GM23338 (cell line): ENCODE data around the gene GAL3ST2. TPM values are rescaled to one million over a fixed set of nuclear protein-coding genes. Genes with fewer than 3 reads are reported as not detected.

Source experiments
- ATAC-seq: fragments of 200-7000 bp; cut with Tn5 transposase; 3 replicates; pipeline ENCODE4 v1.9.1; 2020
- DNase-seq: peaks from one replicate; pipeline ENCODE4 v3.0.0-alpha.2; 2015; ENCODE audit warnings: low spot score
- H2AFZ ChIP-seq: fragments of 200-600 bp; sonication (generic); 2 replicates; pipeline ENCODE4 v1.8.0; 2016; ENCODE audit warnings: antibody characterized with exemption, mild to moderate bottlenecking, moderate library complexity
- H3F3A ChIP-seq: fragments of 200-600 bp; sonication (generic); replicated peaks from 2 replicates; pipeline ENCODE4 v1.8.0; 2017; ENCODE audit warnings: antibody characterized with exemption, mixed run types, low read depth
- H3K27ac ChIP-seq: fragments of 200-600 bp; sonication (generic); 2 replicates; pipeline ENCODE4 v1.6.1; 2016; ENCODE audit warnings: low read depth
- H3K27me3 ChIP-seq: fragments of 200-600 bp; sonication (generic); 2 replicates; pipeline ENCODE4 v1.8.0; 2016; ENCODE audit warnings: mild to moderate bottlenecking, mixed run types, moderate library complexity; ENCODE audit not compliant: insufficient read depth
- H3K36me3 ChIP-seq: fragments of 200-600 bp; sonication (generic); 2 replicates; pipeline ENCODE4 v1.8.0; 2016; ENCODE audit warnings: mild to moderate bottlenecking; ENCODE audit not compliant: insufficient read depth
- H3K4me1 ChIP-seq: fragments of 200-600 bp; sonication (generic); 2 replicates; pipeline ENCODE4 v1.8.0; 2016; ENCODE audit warnings: mild to moderate bottlenecking, moderate library complexity; ENCODE audit not compliant: insufficient read depth
- H3K4me2 ChIP-seq: fragments of 200-600 bp; sonication (generic); 2 replicates; pipeline ENCODE4 v1.7.1; 2017; ENCODE audit warnings: mixed run types
- H3K4me3 ChIP-seq: fragments of 200-600 bp; sonication (generic); 2 replicates; pipeline ENCODE4 v1.6.1; 2016; ENCODE audit warnings: mixed run types
- H3K79me2 ChIP-seq: fragments of 200-600 bp; sonication (generic); replicated peaks from 2 replicates; pipeline ENCODE4 v1.8.0; 2017; ENCODE audit warnings: mild to moderate bottlenecking; ENCODE audit not compliant: insufficient read depth
- H3K9me2 ChIP-seq: fragments of 200-600 bp; sonication (generic); 2 replicates; pipeline ENCODE4 v1.8.0; 2017; ENCODE audit not compliant: insufficient read depth
- H4K20me1 ChIP-seq: fragments of 200-600 bp; sonication (generic); replicated peaks from 2 replicates; pipeline ENCODE4 v1.8.0; 2017; ENCODE audit warnings: mild to moderate bottlenecking; ENCODE audit not compliant: insufficient read depth
- H3K27ac Mint-ChIP-seq: 2 replicates; pipeline ENCODE4 v1.8.0; 2020; ENCODE audit warnings: inconsistent platforms, mild to moderate bottlenecking, moderate library complexity, mixed read lengths
- H3K27me3 Mint-ChIP-seq: 3 replicates; pipeline ENCODE4 v1.8.0; 2022; ENCODE audit warnings: low read depth, mild to moderate bottlenecking, moderate library complexity, mixed read lengths, inconsistent platforms; ENCODE audit not compliant: insufficient read depth, poor library complexity
- H3K36me3 Mint-ChIP-seq: 3 replicates; pipeline ENCODE4 v1.8.0; 2021; ENCODE audit warnings: low read depth, mild to moderate bottlenecking, inconsistent platforms, moderate library complexity, mixed read lengths
- H3K4me1 Mint-ChIP-seq: 3 replicates; pipeline ENCODE4 v1.8.0; 2020; ENCODE audit warnings: mild to moderate bottlenecking, inconsistent platforms, mixed read lengths
- H3K4me3 Mint-ChIP-seq: 3 replicates; pipeline ENCODE4 v1.8.0; 2021; ENCODE audit warnings: moderate library complexity, mild to moderate bottlenecking, inconsistent platforms, mixed read lengths
- H3K9me3 Mint-ChIP-seq: 3 replicates; pipeline ENCODE4 v1.8.0; 2020; ENCODE audit warnings: moderate library complexity, mild to moderate bottlenecking, inconsistent platforms, mixed read lengths
- CREB1 ChIP-seq: fragments of 250-450 bp; sonication (Bioruptor Pico); IDR thresholded peaks from 2 replicates; pipeline ENCODE4 v1.5.0; 2020; ENCODE audit warnings: low read depth, mild to moderate bottlenecking, moderate library complexity
- EZH2 ChIP-seq: fragments of 200-600 bp; sonication (generic); IDR thresholded peaks from one replicate; pipeline ENCODE4 v1.8.0; 2017; ENCODE audit warnings: antibody characterized with exemption, mild to moderate bottlenecking, low read depth; ENCODE audit not compliant: unreplicated experiment
- EZH2phosphoT487 ChIP-seq: fragments of 200-600 bp; sonication (generic); IDR thresholded peaks from one replicate; pipeline ENCODE4 v1.8.1; 2018; ENCODE audit warnings: antibody characterized with exemption; ENCODE audit not compliant: unreplicated experiment
- JUNB ChIP-seq: IDR thresholded peaks from one replicate; pipeline ENCODE4 v1.6.1; 2016; ENCODE audit warnings: antibody characterized with exemption; ENCODE audit not compliant: unreplicated experiment
- NANOG ChIP-seq: IDR thresholded peaks from 2 replicates; pipeline ENCODE4 v1.6.1; 2016; ENCODE audit warnings: antibody characterized with exemption, borderline replicate concordance
- POLR2AphosphoS5 ChIP-seq: IDR thresholded peaks from 2 replicates; pipeline ENCODE4 v1.6.1; 2016; ENCODE audit warnings: antibody characterized with exemption, low read depth
- STAT1 ChIP-seq: IDR thresholded peaks from one replicate; pipeline ENCODE4 v1.6.1; 2016; ENCODE audit warnings: antibody characterized with exemption; ENCODE audit not compliant: unreplicated experiment
- ZNF331 ChIP-seq: fragments of 250-450 bp; sonication (Bioruptor Pico); IDR thresholded peaks from 2 replicates; pipeline ENCODE4 v1.5.0; 2020; ENCODE audit warnings: low read depth, mild to moderate bottlenecking, moderate library complexity
- polyA plus RNA-seq: library from polyadenylated mRNA; unstranded; fragments of >200 nt; fragmentation: Nextera tagmentation; extraction: Ambion mirVana; gene quantifications from 2 replicates; pipeline ENCODE4 v1.2.1, GENCODE V29; 2016
- total RNA-seq: library from RNA; depleted of rRNA; stranded (reverse); fragments of >200 nt; shearing (Covaris generic); gene quantifications from 2 replicates; pipeline ENCODE4 v1.2.3, GENCODE V29; 2014
- TF ChIP-seq, protein P1 (sequence below): IDR thresholded peaks from 2 replicates; pipeline ENCODE4 v1.6.1; 2016; ENCODE audit warnings: antibody characterized with exemption
- TF ChIP-seq, protein P2 (sequence below), 2 experiments: fragments of 200-600 bp in 1 of 2; sonication (generic) in 1 of 2; conservative IDR thresholded peaks; 2 replicates each; pipeline versions ENCODE4 v1.5.1 to v1.6.1; 2016 to 2017; ENCODE audit warnings: antibody characterized with exemption in 2 of 2, low read depth in 2 of 2, mild to moderate bottlenecking in 2 of 2, moderate library complexity in 1 of 2
- TF ChIP-seq, protein P3 (sequence below): fragments of 250-450 bp; sonication (Bioruptor Pico); IDR thresholded peaks from 2 replicates; pipeline ENCODE4 v1.5.0; 2020; ENCODE audit warnings: mild to moderate bottlenecking, moderate library complexity

GAL3ST2 gene
- total and polyA plus RNA-seq, 2 experiments from 2014 or later, result 0.19 to 0.24 TPM

DNA sequence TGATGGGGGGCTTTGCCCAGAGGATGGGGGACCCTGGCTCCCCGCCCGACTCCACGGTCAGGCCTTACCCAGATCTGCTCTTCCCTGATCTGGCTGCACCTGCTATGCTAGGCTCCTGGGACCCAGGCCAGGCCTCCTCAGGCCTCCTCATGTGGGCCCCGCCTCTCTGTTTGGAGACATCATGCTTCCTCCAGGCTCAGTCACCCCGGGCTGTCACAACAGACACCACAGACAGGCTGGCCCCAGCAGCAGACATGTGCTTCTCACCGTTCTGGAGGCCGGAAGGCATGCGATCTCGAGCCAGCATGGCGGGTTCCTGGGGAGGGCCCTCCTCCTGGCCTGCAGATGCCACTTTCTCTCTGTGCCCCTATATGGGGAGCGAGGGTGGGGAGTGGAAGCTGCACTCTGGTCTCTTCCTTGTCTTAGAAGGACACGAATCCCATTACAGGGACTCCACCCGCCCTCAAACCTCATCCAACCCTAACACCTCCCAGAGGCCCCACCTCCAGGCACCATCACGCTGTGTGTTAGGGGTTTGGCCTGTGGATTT lies 21.5 kb downstream of the GAL3ST2 start (continued):
- TF ChIP-seq, protein P1, sequence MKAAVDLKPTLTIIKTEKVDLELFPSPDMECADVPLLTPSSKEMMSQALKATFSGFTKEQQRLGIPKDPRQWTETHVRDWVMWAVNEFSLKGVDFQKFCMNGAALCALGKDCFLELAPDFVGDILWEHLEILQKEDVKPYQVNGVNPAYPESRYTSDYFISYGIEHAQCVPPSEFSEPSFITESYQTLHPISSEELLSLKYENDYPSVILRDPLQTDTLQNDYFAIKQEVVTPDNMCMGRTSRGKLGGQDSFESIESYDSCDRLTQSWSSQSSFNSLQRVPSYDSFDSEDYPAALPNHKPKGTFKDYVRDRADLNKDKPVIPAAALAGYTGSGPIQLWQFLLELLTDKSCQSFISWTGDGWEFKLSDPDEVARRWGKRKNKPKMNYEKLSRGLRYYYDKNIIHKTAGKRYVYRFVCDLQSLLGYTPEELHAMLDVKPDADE, result no peak

DNA sequence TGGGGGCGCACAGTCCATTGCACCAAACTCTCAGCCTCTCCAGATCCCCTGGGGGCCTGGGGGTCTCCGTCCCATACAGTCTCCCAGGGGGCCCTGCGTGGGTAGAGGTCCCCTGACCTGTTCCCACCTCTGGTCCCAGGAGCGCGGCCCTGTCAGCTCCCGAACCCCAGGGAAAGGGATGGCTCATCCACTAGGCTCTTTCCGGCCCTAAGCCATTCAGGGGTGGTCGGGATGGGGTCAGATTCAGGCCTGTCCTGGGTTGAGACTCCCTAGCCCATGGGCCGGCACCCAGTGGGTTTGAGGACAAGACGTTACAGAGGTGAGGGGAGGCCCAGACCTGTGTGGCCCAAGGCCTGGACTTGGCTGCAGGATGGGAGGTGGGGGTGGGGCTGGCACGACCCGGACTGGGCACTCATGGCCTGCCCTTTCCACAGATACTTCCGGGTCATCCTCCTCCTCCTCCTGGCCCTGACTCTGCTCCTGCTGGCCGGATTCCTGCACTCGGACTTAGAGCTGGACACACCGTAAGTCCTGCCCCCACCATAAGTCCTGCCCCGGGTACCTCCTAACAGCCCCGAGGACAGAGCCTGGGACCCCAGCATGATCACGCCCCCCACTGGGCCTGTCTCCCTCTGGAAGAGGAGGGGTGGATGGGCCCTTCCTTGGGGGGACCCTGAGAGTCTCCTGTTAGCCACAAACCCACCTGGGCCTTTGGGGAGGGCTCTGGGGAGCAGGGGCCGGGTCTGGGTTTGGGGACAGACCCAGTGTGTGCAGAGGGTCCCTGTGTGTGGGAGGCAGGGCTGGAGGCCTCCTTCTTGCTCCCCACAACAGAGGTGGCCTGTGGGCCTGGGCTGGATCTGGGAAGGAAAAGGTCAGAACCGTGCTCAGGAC lies 22.3 kb downstream of the GAL3ST2 start:
- H3K27me3 Mint-ChIP-seq, result peaks cover 13% of the 10 kb centered on the region
- Histone ChIP-seq H3K4me3 (no peak overlapping the region), H3K27me3 (peaks cover 13% of the 10 kb centered on the region), H3F3A (no peaks in the 10 kb centered on the region), H4K20me1 (no peaks in the 10 kb centered on the region), H3K27ac (no peak overlapping the region), H3K79me2 (no peaks in the 10 kb centered on the region), H2AFZ (no peak overlapping the region), H3K9me2 (no peaks in the 10 kb centered on the region), H3K36me3 (no peaks in the 10 kb centered on the region), H3K4me2 (no peak overlapping the region), H3K4me1 (peaks cover under 1% of the 10 kb centered on the region; the same call in 1 of the 2 replicates)
- no peak overlapping the region for H3K27ac Mint-ChIP-seq
- ATAC-seq (no peak), DNase-seq (no peak)
- no peak overlapping the region for H3K4me3 Mint-ChIP-seq
- no peaks in the 10 kb centered on the region; the same call in 2 of the 3 replicates for H3K36me3 Mint-ChIP-seq
- no peaks in the 10 kb centered on the region; the same call in 2 of the 3 replicates for H3K9me3 Mint-ChIP-seq
- H3K4me1 Mint-ChIP-seq, result peaks cover 5% of the 10 kb centered on the region; the same call in 2 of the 3 replicates
- TF ChIP-seq POLR2AphosphoS5 (no peak), EZH2 (no peak), STAT1 (no peak), ZNF331 (no peak), CREB1 (no peak), EZH2phosphoT487 (no peak), NANOG (no peak), JUNB (no peak)
- TF ChIP-seq, protein P2, sequence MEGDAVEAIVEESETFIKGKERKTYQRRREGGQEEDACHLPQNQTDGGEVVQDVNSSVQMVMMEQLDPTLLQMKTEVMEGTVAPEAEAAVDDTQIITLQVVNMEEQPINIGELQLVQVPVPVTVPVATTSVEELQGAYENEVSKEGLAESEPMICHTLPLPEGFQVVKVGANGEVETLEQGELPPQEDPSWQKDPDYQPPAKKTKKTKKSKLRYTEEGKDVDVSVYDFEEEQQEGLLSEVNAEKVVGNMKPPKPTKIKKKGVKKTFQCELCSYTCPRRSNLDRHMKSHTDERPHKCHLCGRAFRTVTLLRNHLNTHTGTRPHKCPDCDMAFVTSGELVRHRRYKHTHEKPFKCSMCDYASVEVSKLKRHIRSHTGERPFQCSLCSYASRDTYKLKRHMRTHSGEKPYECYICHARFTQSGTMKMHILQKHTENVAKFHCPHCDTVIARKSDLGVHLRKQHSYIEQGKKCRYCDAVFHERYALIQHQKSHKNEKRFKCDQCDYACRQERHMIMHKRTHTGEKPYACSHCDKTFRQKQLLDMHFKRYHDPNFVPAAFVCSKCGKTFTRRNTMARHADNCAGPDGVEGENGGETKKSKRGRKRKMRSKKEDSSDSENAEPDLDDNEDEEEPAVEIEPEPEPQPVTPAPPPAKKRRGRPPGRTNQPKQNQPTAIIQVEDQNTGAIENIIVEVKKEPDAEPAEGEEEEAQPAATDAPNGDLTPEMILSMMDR (conservative IDR thresholded peaks at IDR 0.05; ENCODE audit: low read depth in 2 of 2), result no peak
- TF ChIP-seq, protein P1, result no peak
- TF ChIP-seq, protein P3, sequence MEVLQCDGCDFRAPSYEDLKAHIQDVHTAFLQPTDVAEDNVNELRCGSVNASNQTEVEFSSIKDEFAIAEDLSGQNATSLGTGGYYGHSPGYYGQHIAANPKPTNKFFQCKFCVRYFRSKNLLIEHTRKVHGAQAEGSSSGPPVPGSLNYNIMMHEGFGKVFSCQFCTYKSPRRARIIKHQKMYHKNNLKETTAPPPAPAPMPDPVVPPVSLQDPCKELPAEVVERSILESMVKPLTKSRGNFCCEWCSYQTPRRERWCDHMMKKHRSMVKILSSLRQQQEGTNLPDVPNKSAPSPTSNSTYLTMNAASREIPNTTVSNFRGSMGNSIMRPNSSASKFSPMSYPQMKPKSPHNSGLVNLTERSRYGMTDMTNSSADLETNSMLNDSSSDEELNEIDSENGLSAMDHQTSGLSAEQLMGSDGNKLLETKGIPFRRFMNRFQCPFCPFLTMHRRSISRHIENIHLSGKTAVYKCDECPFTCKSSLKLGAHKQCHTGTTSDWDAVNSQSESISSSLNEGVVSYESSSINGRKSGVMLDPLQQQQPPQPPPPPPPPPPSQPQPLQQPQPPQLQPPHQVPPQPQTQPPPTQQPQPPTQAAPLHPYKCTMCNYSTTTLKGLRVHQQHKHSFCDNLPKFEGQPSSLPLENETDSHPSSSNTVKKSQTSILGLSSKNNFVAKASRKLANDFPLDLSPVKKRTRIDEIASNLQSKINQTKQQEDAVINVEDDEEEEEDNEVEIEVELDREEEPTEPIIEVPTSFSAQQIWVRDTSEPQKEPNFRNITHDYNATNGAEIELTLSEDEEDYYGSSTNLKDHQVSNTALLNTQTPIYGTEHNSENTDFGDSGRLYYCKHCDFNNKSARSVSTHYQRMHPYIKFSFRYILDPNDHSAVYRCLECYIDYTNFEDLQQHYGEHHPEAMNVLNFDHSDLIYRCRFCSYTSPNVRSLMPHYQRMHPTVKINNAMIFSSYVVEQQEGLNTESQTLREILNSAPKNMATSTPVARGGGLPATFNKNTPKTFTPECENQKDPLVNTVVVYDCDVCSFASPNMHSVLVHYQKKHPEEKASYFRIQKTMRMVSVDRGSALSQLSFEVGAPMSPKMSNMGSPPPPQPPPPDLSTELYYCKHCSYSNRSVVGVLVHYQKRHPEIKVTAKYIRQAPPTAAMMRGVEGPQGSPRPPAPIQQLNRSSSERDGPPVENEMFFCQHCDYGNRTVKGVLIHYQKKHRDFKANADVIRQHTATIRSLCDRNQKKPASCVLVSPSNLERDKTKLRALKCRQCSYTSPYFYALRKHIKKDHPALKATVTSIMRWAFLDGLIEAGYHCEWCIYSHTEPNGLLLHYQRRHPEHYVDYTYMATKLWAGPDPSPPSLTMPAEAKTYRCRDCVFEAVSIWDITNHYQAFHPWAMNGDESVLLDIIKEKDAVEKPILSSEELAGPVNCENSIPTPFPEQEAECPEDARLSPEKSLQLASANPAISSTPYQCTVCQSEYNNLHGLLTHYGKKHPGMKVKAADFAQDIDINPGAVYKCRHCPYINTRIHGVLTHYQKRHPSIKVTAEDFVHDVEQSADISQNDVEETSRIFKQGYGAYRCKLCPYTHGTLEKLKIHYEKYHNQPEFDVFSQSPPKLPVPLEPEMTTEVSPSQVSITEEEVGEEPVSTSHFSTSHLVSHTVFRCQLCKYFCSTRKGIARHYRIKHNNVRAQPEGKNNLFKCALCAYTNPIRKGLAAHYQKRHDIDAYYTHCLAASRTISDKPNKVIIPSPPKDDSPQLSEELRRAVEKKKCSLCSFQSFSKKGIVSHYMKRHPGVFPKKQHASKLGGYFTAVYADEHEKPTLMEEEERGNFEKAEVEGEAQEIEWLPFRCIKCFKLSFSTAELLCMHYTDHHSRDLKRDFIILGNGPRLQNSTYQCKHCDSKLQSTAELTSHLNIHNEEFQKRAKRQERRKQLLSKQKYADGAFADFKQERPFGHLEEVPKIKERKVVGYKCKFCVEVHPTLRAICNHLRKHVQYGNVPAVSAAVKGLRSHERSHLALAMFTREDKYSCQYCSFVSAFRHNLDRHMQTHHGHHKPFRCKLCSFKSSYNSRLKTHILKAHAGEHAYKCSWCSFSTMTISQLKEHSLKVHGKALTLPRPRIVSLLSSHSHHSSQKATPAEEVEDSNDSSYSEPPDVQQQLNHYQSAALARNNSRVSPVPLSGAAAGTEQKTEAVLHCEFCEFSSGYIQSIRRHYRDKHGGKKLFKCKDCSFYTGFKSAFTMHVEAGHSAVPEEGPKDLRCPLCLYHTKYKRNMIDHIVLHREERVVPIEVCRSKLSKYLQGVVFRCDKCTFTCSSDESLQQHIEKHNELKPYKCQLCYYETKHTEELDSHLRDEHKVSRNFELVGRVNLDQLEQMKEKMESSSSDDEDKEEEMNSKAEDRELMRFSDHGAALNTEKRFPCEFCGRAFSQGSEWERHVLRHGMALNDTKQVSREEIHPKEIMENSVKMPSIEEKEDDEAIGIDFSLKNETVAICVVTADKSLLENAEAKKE (CRISPR knock-in tag), result no peak
